Neutrophil (primary cell): ENCODE data around the gene RESF1.

ENCODE experiments used
- H3K27ac ChIP-seq: fragments of 200-600 bp; sonication (generic); 2 replicates; pipeline ENCODE4 v1.5.1; 2016; ENCODE audit warnings: mild to moderate bottlenecking, moderate library complexity
- H3K27me3 ChIP-seq: fragments of 200-600 bp; sonication (generic); 2 replicates; pipeline ENCODE4 v1.6.0; 2016; ENCODE audit warnings: mild to moderate bottlenecking
- H3K36me3 ChIP-seq: fragments of 200-600 bp; sonication (generic); 2 replicates; pipeline ENCODE4 v1.5.1; 2017
- H3K4me1 ChIP-seq, 2 experiments: fragments of 200-600 bp in 1 of 2; sonication (generic) in 1 of 2; 1 replicate in 1 of 2; 2 replicates in 1 of 2; pipeline versions ENCODE4 v1.5.1 to v1.6.1; 2013 to 2016; ENCODE audit warnings: low read depth in 1 of 2, low read length in 1 of 2, mild to moderate bottlenecking in 1 of 2, moderate library complexity in 1 of 2; ENCODE audit not compliant: control insufficient read depth in 1 of 2, insufficient read depth in 1 of 2
- H3K4me3 ChIP-seq, 2 experiments: fragments of 200-600 bp in 1 of 2; sonication (generic) in 1 of 2; 1 replicate in 1 of 2; 2 replicates in 1 of 2; pipeline ENCODE4 v1.5.1; 2013 to 2016; ENCODE audit warnings: low read depth in 1 of 2, low read length in 1 of 2, mild to moderate bottlenecking in 1 of 2, moderate library complexity in 1 of 2
- H3K9me3 ChIP-seq: fragments of 200-600 bp; sonication (generic); 2 replicates; pipeline ENCODE4 v1.5.1; 2016
- CTCF ChIP-seq: fragments of 200-600 bp; sonication (generic); IDR thresholded peaks from 2 replicates; pipeline ENCODE4 v1.5.1; 2016; ENCODE audit warnings: antibody characterized with exemption

RESF1 gene

GRCh38 chr12:31964280-31964679 is 5.1 kb downstream of the RESF1 start:
- Histone ChIP-seq H3K36me3 (peaks cover 83% of the 10 kb centered on the region), H3K4me1 (peaks cover 70 to 80% of the 10 kb centered on the region in 2 experiments), H3K9me3 (no peaks in the 10 kb centered on the region), H3K4me3 (peak overlapping the region; percentile 34 to 83), H3K27ac (peak overlapping the region; percentile 100), H3K27me3 (no peaks in the 10 kb centered on the region)
- no peak for TF ChIP-seq CTCF

DNA sequence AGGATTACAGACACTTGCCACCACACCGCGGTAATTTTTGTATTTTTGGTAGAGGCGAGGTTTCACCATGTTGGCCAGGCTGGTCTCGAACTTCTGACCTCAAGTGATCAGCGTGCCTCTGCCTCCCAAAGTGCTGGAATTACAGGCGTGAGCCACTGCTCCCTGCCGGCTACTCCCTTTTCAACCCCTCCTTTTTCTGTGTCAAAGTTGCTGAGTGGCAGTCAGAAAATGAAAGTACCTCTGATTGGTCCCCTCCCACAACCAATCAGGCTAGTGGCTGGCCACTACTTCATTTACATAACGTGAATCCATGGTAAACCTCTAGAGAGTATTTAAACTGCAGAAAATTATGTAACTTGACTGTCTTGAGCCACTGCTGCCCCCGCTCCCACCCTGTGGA is 5.9 kb downstream of the RESF1 start:
- H3K4me1 ChIP-seq = peaks cover 78 to 85% of the 10 kb centered on the region in 2 experiments
- H3K36me3 ChIP-seq = peaks cover 91% of the 10 kb centered on the region
- no peaks in the 10 kb centered on the region for H3K27me3 ChIP-seq
- H3K27ac ChIP-seq = peak overlapping the region; percentile 100
- no peaks in the 10 kb centered on the region for H3K9me3 ChIP-seq
- H3K4me3 ChIP-seq = peak overlapping the region in 1 of 2 experiments; percentile 83
- no peak for TF ChIP-seq CTCF

- Histone ChIP-seq H3K27ac (peak overlapping the region; percentile 100), H3K36me3 (peaks cover 95% of the 10 kb centered on the region), H3K4me3 (peak overlapping the region in 1 of 2 experiments; percentile 83), H3K9me3 (peaks cover 2% of the 10 kb centered on the region), H3K27me3 (no peaks in the 10 kb centered on the region), H3K4me1 (peaks cover 69 to 93% of the 10 kb centered on the region in 2 experiments)
- no peak for TF ChIP-seq CTCF
These were observed 7.5 kb downstream of the RESF1 start for GRCh38 chr12:31966558-31967205.

GRCh38 chr12:31967539-31967938 is 8.3 kb downstream of the RESF1 start:
- H3K36me3 ChIP-seq = peaks cover 95% of the 10 kb centered on the region

DNA sequence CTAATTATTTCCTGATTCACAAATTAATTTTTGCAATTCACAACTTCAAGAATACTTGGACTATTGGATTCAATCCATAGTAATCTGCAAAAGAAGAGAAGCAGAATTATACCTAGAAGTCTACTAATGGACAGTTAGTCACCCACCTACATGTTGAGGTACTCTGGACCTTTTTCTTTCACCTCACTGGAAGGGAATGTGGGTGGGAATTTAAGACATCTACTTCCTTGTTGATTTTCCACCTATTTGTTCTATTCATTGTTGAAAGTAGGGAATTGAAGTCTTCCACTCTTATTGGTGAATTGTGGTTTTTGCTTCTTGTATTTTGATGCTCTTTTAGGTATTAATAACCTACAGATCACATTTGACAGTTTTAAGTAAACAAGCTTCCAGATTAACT is 11.0 kb downstream of the RESF1 start:
- Histone ChIP-seq H3K27me3 (no peaks in the 10 kb centered on the region), H3K27ac (peak overlapping the region; percentile 100), H3K9me3 (peaks cover 5% of the 10 kb centered on the region), H3K4me3 (peak overlapping the region in 1 of 2 experiments; percentile 83), H3K36me3 (peaks cover 95% of the 10 kb centered on the region), H3K4me1 (peaks cover 38 to 66% of the 10 kb centered on the region in 2 experiments)
- no peak for TF ChIP-seq CTCF

More at GRCh38 chr12:31967539-31967938, 8.3 kb downstream of the RESF1 start:
- Histone ChIP-seq H3K9me3 (peaks cover 5% of the 10 kb centered on the region), H3K27me3 (no peaks in the 10 kb centered on the region), H3K4me1 (peaks cover 60 to 93% of the 10 kb centered on the region in 2 experiments), H3K4me3 (peak overlapping the region; percentile 1 to 83), H3K27ac (peak overlapping the region; percentile 100)
- no peak for TF ChIP-seq CTCF
